ENCODE results near the gene ZNF526.
A peak's percentile ranks its signal among the peaks of the same experiment; 100 is the strongest.
"Not testable (repeated sequence)": the region's sequence is repeated elsewhere in the genome, so short reads cannot be mapped to it uniquely, and the experiment has no call there.

ZNF526 gene

DNA sequence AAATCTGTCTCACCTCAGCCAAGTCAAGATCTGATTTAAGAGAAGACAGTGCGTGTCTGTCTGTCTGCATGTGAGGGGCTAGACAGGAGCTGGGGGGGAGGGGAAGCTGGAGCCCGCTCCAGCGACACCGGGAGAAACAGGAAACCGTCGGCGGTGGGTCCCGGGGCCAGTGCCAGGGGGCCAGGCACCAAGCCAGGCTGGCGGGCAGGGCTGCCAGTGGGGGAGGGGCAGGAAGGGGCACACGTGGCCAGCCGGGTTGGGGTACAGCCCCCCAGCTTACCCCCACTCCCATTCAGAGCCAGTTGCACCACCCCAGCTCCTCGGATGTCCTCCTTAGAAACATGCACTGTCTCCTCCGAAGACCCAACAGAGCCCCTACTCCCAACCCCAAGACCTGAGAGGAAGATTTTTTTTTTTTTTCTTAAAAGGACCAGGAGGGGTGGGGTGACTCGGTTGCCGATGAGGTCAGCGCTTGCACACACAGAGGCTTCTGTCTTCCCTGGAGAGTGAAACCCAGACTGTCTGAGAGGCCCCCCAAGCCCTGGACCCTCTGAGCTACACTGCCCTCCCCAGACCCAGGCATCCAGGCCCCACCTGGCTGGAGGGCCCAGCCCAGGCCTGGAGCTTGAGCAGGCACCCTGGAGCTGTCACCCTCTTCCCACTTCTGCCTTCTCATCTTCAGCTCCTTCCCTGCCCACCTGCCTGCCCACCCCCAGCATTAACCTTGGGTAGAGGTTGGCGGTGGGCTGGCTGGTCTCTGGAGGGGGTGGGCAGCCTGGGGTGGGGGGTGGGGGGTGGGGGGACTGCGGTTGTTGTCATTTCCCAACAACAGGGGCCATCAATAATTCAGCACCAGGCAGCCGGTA lies 30.8 kb downstream of the ZNF526 start:
- no peak for FAIRE-seq

DNA sequence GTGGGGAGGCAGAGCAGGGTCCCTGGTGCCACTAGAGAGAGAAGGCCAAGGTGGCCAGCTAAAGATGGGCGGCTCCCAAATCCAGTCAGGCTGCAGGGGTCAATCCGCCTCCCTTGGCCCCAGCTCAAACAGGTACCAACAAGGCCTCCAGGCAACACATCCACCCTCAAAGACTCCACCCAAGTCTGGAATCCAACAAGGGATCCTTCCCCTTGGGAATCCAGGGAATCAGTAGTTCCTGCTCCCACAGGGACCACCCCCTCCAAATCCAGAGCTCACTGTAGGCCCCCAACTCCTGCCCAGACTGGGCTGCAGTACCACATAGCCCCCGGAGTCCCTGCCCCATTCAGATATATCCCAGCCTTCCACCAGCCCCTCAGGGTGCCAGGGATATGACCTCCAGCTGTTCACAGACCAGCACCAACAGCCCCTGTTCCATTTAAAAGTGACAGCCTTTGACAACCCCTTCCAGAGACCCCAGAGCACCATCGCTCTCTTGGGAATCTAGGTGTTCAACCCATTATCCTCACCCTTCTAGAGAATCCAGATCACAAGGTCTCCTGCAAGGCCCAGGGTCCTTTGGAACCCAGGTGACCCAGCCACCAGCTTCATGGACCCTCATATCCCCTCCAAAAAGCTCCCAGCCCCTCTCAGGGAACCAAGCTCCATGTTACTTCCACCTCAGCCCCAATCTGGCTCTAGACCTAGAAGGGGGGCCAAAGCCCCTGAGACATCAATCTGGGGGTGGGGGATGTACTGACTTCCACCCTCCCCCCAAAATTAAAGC lies 31.7 kb downstream of the ZNF526 start:
- DNase-seq (ENCODE audit: insufficient read length) (no peak), FAIRE-seq (peak; percentile 69)

More for the DNA sequence above, 30.8 kb downstream of the ZNF526 start:
- TF ChIP-seq POLR2A (IDR thresholded peaks at IDR 0.05; ENCODE audit: low read depth, low read length): no peak
- no peak for TF ChIP-seq TAF1 (IDR thresholded peaks at IDR 0.05; ENCODE audit: borderline replicate concordance, low read depth, low read length)
- TF ChIP-seq POLR2AphosphoS5 (IDR thresholded peaks at IDR 0.05; ENCODE audit: low read depth, low read length): no peak
- no peak for DNase-seq (ENCODE audit: insufficient read length)

DNA sequence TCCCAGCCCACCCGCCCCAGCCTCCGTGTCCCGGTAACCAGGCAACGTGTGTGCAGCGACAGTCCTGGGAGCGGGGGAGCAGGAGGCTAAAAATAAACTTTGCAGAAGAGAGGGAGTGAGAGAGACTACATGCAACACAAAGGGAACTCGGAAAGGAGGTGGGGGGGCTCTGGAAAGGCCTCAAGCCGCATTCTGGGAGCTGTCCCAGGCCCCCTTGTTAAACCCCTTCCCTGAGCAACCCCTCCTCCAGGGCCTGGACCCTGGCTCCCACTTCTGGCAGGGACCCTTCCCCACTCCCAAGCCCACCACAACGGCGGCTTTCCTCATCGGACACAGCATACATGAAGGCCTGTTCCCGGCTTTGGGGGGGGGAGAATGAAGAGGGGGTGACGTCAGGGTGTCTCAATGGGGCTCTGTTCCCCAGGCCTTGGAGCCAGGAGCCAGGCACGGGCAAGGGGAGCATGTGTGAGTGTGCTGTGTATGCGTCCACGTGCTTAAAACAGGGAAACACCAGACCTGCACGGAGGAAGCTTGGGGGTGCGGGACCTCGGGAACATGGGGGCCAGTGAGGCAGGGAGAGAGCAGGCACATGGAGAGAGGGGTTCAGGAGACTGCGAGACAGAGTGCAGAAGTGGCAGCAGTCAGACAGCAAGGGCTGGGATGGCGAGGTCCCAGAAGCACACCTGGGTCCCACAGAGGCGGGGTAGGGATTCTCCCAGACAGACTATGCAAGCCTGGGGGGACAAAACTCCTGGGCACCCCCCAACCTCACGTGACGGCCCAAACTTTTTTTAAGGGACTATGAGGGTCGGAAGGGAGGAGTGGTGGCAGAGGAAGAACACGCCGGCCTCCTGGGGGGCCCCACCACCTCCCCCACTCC lies 32.5 kb downstream of the ZNF526 start:
- TF ChIP-seq TAF1 (IDR thresholded peaks at IDR 0.05; ENCODE audit: borderline replicate concordance, low read depth, low read length): no peak
- TF ChIP-seq POLR2AphosphoS5 (IDR thresholded peaks at IDR 0.05; ENCODE audit: low read depth, low read length): no peak; the same call in 1 of the 2 replicates
- no peak for TF ChIP-seq POLR2A (IDR thresholded peaks at IDR 0.05; ENCODE audit: low read depth, low read length)
- FAIRE-seq (peak; percentile 83), DNase-seq (ENCODE audit: insufficient read length) (no peak)

More for the DNA sequence above, 31.7 kb downstream of the ZNF526 start:
- TF ChIP-seq TAF1 (IDR thresholded peaks at IDR 0.05; ENCODE audit: borderline replicate concordance, low read depth, low read length): no peak
- TF ChIP-seq POLR2A (IDR thresholded peaks at IDR 0.05; ENCODE audit: low read depth, low read length): no peak
- no peak for TF ChIP-seq POLR2AphosphoS5 (IDR thresholded peaks at IDR 0.05; ENCODE audit: low read depth, low read length)

DNA sequence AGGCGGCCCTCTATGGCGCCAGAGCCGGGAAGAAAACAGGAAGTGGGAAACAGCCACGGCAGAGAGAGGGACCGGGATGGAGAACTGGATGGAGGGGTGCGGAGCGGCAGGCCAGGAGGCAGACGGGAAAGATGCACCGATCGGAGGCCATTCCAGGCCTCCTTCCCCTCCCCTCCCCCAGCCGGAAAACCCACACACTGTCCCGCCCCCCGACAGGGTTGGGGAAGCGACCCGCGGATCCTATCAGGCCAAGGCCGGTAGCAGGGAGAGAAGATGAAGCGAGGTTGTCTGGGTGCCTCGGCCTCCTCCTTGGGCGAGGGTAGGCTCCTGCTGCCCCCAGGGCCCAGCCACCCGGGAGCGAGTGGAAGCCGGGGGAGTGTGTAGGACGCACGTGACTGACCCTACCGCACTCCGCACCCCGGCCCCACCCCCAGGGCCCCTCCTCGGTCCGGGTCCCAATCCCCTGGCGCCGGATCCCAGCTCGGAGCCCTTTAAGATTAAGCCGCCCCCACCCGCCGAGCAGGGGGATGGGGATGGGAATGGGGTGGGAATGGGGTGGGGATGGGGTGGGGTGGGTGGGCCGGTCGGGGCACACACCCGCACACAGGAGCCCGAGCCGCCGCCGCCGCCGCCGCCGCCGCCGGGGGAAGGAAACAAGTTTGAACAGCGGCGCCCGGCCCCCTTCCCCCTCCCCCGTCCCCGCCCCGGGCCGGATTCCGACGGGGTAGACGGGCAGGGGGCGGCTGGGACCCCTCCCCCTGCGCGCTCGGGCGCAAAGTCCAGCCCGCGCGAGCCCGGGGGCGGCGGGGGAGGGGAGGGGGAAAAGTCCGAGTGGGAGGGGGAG lies 33.4 kb downstream of the ZNF526 start:
- FAIRE-seq (peak; percentile 66), DNase-seq (ENCODE audit: insufficient read length) (peak; percentile 83)
- TF ChIP-seq POLR2AphosphoS5 (IDR thresholded peaks at IDR 0.05; ENCODE audit: low read depth, low read length) (no peak), POLR2A (IDR thresholded peaks at IDR 0.05; ENCODE audit: low read depth, low read length) (peak; percentile 68; the same call in 1 of the 2 replicates), TAF1 (IDR thresholded peaks at IDR 0.05; ENCODE audit: borderline replicate concordance, low read depth, low read length) (no peak)

DNA sequence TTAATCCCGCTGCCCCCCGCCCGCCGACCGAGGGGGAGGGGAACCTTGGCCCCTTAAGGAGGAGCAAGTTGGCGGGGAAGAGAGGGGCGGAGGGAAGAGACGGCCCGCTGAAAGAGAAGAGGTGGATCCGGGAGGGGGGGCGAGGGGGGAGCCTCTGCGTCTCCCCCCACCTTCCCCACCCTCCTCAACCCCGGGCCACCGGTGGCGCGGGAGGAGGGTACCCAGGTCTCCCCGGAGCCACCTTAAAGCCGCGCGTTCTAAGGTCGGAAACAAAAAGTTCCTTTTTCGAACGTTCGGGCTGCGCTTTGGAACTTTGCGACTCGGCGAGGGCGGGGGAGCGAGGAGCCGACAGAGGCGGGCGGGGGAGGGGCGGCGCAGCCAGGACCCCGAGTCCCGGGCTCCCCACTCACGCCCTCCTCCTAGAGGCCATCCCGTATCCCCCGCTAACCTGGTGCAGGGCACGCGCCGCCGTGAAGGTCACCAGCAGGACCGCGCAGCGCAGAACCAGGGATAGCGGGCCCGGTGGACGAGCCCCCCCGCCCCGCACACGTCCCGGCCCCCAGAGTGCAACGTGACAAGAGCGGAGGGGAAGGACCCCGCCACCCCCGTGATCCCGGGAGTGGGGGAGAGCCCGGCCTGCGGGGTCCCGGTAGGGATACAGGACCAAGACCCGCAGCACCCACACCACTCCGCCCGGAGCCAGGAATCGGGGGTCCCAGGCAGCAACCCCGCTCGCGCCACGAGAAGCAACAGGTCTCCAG lies 34.2 kb downstream of the ZNF526 start:
- TF ChIP-seq POLR2A (IDR thresholded peaks at IDR 0.05; ENCODE audit: low read depth, low read length): no peak
- no peak for TF ChIP-seq TAF1 (IDR thresholded peaks at IDR 0.05; ENCODE audit: borderline replicate concordance, low read depth, low read length)
- no peak for TF ChIP-seq POLR2AphosphoS5 (IDR thresholded peaks at IDR 0.05; ENCODE audit: low read depth, low read length)
- FAIRE-seq: peak; percentile 94
- peak; percentile 59 for DNase-seq (ENCODE audit: insufficient read length)

DNA sequence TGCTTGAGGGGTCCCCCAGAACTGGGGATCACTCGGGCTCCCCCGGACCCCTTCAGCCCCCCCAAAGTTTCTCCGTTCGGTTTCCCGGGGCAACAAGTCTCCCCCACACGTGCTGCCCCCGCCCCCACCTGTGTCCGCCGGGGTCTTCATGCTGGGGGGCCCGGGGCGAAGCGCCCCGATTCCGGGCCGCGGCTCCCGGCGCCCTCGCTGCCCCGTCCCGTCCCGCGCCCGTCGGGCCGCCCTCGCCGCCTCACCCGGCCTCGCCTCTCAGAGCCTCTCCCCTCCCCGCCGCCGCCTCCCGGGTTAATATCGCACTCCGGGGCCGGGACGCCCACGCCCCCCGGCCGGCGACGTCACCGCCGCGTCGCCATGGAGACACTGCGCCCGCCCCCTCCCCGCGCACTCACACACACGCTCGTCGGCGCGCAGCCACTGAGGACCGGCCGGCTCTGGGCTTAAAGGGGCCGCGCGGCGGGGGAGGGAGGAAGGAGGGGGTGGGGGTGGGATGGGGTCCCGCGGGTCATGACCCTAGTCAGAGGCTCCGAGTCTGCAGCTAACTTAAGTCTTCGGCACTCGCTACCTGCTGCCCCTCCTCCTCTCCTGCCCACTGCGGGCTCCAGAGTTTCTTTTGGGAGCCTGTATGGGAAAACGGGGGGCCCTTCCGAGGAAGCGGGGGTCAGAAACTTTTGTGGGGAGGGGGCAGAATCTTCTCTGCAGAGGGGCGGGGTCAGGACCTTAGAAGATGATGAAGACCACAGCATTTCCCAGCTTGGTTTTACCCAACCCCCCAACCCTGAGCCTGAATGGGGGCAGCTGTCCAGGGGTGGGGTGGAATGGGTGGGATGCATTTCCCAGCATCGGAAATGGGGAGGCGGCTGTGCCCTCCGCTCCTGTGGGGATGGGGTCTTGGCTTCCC lies 35.0 kb downstream of the ZNF526 start, which contains the start of gene ERF:
Gene ERF, minus strand, starts transcription at position 279 of the 916 bp plus-strand sequence. Its CDS starts 129 bp downstream, at position 150.
- TF ChIP-seq POLR2AphosphoS5 (IDR thresholded peaks at IDR 0.05; ENCODE audit: low read depth, low read length) (no peak), POLR2A (IDR thresholded peaks at IDR 0.05; ENCODE audit: low read depth, low read length) (peak; percentile 76; the same call in 1 of the 2 replicates), TAF1 (IDR thresholded peaks at IDR 0.05; ENCODE audit: borderline replicate concordance, low read depth, low read length) (0 out of 2 replicates have a peak, but pooled peaks have one; percentile 24)
- FAIRE-seq: peak; percentile 96
- DNase-seq (ENCODE audit: insufficient read length): peak; percentile 98

DNA sequence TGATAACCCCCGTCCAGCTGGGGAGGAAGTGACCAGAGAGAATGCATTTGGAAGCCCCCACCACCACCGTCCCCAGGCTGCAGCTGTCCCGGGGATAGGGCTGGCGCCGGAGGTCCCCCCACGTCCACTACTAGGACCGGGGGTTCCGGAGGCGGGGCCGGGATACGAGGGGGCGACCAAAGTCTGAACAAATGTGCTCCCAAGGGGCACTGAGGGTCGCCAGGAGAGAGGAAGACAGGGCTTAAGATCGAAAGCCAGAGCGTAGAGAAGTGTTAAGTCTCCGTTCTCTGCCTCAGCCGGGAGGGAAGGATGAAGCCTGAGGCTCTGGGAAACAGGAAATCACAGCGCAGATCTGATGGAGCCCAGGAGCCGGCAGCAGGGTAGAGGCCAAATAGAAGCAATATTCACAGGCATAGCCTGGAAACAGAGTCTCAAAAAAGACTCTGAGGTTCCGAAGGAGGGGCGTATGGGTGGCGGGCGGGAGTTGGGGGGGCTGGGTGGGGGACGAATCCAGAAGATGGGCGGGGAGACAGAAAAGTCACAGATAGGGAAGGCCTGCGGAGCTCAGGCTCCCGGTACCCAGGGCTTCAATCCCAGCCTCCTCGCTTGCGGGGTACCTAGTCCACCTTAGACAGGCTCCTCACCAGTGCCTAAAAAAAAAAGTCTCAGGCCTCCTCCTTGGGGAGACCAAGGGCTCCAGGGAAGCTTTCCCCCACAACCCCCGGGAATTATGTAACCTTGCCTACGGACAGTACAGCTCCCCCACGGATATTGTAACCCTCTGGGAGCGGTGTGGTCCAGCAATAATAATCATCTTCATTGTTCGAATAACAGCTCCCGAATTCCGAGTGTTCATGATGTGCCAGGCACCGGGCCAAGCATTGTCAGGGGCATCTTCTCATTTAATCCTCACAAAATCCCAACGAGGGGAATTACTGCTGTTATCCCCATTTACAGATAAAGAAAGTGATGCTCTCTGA lies 35.9 kb downstream of the ZNF526 start:
- TF ChIP-seq POLR2A (IDR thresholded peaks at IDR 0.05; ENCODE audit: low read depth, low read length) (no peak), POLR2AphosphoS5 (IDR thresholded peaks at IDR 0.05; ENCODE audit: low read depth, low read length) (no peak), TAF1 (IDR thresholded peaks at IDR 0.05; ENCODE audit: borderline replicate concordance, low read depth, low read length) (no peak)
- no peak for DNase-seq (ENCODE audit: insufficient read length)
- peak; percentile 72 for FAIRE-seq

DNA sequence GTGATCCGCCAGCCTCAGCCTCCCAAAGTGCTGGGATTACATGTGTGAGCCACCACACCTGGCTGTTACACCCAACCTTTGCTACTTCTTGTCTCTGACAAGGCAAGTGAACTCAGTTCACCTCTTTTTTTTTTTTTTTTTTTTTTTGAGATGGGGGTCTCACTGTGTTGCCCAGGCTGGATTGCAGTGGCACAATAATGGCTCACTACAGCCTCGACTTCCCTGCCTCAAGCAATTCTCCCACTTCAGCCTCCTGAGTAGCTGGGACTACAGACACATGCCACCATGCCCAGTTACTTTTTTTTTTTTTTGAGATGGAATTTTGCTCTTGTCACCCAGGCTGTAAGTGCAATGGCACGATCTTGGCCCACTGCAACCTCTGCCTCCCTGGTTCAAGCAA lies 37.7 kb downstream of the ZNF526 start:
- not testable (repeated sequence) for DNase-seq (ENCODE audit: insufficient read length)
- peak; percentile 40 for FAIRE-seq
